GM19023 (cell line): ENCODE measurements around the gene CMIP.

Experiments used
- ATAC-seq: cut with Tn5 transposase; IDR thresholded peaks from one replicate; pipeline ENCODE4 v1.9.1; 2021; ENCODE audit warnings: mild to moderate bottlenecking, moderate library complexity; ENCODE audit not compliant: unreplicated experiment

The CMIP gene

DNA sequence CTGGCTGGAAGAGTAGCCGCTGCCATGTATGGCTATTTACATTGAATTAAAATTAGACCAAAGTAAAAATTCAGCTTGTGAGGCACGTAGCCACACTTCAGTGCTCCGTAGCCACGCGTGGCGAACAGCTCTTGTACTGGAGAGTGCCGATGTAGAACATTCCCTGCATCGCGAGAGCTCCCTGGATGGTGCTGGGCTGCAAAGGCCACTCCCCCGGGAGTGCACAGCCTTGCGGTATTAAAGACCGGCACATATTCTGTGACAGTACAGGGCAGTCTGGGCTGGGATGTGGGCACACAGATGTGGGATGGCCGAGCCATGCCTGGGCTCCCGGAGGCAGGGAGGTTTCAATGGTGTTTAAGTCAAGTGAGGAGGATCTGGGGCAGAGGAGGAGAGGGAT is 102.2 kb downstream of the CMIP start:
- no peak for ATAC-seq

DNA sequence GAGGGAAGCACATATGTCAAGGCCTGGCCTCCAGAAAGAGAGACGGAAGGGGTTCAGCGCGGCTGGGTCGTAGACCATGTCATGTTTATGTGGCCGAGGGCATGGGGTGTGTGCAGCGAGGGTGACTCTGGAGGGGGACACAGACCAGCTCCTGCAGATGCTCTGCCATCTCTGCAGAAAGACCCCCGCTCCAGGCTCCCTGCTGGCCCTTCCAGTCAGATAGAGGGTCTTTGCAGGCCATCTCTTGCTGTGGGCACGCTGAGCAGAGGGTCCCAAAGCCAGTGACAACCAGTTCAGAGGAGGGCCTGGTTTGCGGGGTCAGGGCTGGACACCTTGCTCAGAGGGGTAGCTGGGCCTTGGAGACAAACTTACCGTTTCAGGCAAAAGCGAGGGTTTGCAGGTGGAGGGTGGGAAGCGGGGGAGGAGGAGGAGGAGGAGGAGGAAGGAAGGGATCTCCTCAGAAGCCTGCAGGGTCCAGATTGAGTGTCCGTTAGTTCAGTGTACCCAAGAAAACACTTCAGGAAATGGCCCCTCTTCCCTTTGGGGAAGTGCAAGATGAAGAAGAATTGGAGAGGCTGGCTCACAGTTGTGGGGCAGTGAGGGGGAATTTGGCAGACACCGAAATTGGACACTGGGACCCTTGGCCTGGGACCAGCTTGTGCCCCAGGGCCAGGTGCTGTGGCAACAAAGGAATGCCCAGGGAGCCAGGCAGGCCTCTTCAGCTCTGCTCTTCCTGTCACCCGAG is 102.8 kb downstream of the CMIP start:
- no peak for ATAC-seq

DNA sequence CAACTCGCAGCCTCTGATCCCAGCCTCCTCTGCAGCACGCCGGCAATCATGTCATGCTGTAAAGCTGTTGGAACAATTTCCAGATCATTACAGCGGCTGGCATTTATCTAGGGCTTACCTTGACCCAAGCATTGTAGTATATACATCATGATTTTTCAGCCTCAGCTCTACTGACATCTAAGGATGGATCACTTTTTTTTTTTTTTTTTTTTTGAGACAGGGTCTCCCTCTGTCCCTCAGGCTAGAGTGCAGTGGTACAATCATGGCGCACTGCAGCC is 103.3 kb downstream of the CMIP start:
- ATAC-seq: no peak

DNA sequence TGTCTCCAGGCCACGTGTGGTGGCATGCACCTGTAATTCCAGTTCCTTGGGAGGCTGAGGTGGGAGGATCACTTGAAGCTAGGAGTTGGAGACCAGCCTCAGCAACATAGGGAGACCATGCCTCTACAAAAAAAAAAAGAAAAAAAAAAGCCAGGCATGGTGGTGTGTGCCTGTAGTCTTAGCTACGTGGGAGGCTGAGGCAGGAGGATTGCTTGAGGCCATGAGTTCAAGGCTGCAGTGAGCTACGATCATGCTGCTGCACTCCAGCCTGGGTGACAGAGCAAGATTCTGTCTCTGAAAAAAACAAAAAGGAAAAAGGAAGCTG is 103.9 kb downstream of the CMIP start:
- ATAC-seq: no peak

DNA sequence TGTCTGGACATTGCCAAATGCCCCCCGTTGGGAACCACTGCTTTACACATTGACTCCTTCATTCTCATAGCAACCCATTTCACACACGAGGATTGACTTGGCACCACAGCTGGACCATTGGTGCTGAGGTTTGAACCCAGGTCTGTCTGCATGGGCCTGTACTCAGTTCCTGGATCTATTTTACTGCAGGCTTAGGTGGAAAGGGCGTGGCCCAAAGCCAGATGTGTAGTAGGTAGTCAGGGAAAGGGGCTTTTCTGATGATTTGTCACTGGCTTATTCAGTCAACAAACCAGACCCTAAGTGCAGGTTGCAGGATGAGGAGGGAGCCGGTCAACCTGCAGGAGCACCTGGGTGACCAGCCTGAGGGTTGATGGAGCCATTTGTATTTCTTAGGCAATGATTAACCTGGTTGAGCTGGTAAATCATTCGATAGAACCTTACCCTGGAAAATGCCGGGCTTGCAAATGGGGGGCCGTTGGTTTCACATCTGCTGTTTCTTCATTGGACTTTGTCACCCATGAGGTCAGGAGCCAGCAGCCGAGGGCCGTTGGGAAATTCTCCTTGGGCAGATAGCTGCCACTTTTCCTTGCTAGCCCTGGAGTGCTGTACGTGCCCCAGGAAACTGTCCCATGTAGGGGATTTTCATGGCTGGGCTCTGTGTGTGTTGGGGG is 104.4 kb downstream of the CMIP start:
- ATAC-seq: no peak

DNA sequence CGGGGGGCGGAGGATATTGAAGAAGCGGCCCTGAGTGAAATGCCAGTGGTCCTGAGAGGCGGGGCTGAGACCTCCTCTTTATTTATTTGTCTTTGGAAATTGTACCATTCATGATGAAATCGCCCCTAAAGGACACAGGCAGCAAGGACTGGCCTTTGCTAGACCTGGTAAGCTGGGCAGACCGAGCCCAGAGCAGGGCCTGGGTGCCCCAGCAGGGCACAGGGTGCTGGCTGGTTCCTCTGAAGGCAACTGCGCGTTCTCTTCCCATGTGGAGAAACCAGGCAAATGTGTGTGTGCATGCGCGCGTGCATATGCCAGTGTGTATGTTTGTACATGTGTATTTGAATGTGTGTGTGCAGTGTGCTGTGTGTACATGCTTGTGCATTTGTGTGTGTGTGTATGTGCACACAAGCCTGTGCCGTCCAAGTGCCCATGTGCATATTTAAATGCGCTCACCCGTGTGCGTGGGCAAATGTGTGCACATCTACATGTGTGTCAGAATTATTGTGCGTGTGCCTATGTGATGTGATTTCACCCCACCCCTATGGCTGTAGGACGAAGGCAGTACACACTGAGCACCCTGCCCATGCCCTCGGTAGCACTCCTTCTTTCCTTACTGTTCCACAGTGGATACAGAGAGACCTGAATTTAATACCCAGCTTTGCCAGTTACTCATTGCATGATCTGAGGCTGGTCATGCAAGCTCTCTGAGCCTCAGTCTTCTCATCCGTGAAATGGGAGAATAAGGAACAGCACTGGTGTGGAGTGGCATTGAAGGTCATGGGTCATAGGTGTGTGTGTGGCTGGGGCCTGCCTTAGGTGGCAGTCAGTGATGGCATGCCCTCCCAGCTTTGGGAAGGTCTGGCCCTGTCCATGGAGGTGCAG is 105.2 kb downstream of the CMIP start:
- no peak for ATAC-seq

DNA sequence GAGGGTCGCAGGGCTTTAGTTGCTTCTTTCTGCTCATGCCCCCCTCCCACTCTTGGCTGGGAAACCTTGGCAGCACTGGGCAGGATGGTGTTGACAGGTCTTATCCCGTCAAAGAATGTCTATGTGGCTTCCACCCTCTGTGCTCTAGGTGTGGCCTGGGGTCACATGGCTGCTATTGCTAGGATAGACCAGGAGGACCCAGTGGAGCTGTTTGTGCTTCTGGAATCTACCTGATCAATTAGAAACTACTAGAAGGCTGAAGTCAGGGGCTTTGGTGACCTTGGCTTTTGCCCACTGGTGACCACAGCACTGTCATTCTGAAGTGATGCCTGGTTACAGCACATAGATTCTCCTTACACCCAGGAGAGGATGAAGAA is 105.8 kb downstream of the CMIP start:
- ATAC-seq: no peak

DNA sequence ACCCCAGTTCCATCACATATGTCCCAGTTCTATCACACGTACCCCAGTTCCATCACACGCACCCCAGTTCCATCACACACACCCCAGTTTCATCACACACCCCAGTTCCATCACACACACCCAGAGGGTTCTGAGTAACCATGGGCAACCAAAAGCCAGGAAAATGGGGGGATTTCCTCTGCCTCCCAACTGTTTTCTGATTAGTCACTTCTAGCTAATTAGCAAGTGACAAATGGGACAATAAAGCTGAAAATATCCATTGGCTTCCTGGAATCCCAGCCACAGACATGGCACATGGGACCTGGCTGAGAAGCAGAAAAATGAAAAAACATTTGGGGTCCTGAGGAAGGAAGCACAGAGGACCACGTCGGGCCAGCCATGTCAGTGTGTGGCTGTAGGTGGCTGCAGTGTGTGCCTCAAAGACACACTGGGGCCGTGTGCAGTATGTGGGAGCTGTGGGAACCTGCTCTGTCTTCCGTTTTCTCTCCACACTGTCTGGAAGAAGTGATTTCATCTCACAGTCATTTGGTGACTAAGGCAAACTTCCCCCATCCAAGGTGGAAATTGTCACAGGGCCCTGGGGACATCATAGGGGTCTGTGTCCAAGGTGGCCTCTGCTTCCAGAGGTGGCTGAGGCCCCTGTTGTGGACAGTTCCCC is 106.7 kb downstream of the CMIP start:
- ATAC-seq: no peak

DNA sequence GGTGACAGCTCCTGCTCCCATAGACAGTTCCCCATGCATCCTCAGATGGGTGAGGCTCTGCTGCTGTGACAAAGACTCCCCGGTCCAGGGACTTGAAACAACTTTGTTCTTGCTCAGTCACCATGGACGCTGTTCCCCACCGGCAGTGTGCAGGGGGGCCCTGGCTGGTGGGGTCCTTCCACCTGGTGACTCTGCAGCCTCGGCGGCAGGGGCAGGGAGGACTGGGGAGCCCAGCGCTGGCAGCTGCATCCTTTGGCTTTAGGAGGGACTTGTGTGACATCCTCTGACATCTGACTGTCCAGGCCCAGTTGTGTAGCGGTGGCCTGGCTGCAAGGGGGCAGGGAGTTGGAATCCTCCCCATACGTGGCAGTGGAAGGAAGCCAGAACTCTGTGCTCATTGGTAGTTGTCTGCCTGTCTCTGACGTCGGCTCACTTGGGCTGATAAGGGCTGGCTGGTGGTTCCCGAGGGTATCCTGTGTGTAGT is 107.3 kb downstream of the CMIP start:
- ATAC-seq: no peak

DNA sequence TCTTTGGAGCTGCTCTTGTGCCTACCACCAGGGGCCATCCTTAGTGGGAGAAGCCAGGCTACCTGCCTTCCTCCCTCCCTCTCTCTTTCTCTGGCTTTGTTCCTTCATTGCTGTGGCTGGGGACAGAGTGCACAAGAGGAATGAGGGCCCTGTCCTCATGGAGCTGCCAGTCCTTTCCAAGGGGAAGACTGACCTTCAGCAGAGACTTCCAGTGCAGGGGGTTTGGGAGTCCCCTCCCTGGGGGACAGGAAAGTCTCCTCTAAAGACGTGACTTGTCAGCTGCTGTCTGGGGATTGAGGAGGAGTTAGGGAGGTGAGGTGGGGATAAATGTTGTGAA is 108.1 kb downstream of the CMIP start:
- no peak for ATAC-seq

DNA sequence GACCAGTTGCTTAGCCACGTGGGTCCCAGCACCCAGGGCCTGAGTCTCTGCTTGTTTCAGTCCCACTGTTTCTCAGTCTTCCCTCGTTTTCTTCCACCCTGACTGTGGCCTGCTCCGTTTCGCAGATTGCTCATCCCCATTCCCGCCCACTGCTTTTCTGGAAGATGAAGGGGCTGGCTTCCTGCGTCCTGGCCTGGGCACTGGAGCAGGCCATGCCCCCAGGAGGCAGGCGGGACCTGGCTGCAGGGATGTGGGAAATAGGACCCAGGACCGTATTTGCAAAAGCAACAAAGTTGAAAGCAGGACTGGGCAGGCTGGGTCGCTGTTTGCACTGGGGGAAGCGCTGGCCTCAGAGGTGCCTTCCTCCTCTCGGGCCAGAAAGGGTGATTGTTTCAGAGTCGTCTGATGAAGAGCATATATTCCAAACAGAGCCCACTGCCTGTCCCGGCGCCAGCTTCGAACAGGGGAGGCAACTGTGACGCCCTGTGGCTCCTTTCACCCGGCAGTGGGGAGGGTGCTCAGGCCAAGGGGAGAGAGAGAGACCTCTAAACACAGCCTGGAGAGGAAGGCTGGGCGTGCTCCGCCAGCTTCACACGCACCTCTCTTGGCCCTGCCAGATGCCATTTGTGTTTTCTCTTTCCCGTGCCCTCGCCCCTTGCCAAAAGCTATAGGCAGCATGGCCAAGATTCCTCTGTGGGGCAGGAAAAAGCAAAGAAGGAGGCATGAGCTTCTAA is 108.6 kb downstream of the CMIP start:
- ATAC-seq: no peak

DNA sequence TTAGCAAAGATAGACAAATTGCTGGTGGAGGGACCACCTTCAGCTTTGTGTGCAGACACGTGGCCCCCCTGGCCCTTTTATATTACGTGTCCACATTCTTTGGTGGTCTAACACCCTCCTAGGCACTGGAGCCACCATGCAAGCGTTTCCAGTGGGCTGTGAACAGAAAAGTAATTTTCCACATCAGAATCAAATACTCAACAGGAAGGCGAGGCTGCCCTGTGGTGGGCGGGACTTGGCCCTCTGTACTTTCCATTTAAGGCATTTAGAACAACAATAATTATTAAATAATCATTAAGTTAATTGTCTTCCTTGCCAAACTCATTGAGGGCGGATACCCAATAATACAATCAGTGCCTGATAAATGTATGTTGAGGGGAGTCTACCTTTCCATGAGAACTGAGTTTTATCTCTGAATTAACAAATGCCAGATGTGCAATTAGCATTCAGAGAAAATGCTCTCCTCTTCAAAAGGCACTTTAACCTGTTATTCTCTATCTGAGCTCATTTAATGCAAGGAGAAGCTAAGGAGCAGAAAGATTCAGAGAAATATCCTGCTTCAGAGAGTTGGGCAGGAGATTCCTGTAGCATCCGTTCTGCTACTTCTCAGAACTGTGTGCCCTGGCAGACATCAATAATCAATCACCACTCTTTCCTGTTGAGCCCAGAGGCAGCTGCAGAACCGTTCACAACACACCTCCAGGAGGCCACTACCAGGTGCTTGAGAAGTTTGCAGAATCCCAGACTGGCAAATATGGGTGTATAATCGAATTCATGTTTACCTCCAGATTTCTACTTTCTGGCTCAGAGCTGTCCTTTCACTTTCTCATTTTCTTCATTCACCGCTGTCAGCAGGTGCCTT is 109.4 kb downstream of the CMIP start:
- ATAC-seq: no peak

DNA sequence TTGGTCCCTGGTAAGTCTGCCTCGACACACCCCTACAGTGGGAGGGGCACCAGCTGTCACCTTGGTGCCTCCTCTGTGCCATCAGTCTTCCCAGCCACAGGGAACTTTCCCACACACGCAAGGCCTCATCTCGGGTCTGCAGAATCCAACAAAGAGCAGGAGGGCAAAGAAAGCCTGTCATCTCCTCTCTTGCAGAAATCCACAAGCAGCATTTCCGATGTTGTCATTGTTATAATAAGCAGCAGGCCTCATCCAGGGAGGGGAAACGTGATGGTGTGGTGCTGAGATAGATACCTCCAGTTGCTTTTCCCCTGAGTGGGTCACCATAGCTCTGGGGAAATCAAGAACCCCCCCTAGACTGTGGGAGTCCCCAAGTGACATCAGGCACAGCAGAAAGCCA is 110.4 kb downstream of the CMIP start:
- no peak for ATAC-seq

DNA sequence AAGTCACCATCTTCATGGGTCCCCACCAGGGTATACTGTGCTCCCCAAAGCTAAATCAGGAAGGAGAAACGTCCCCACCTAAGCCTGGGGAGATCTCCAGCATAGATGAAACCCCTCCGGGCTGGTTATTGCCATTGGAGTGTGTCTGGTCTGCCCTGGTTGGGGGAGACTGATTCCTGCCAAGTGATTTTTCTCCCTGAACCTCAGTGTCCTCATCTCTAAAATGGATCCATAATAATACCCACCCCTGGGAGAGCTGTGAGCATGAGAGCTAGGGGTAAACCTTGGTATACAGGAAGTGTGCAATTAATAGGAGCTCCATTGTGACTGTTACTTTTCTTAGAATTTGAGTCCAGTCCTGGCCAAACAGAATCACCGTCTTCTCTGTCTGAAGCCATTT is 111.1 kb downstream of the CMIP start:
- no peak for ATAC-seq

DNA sequence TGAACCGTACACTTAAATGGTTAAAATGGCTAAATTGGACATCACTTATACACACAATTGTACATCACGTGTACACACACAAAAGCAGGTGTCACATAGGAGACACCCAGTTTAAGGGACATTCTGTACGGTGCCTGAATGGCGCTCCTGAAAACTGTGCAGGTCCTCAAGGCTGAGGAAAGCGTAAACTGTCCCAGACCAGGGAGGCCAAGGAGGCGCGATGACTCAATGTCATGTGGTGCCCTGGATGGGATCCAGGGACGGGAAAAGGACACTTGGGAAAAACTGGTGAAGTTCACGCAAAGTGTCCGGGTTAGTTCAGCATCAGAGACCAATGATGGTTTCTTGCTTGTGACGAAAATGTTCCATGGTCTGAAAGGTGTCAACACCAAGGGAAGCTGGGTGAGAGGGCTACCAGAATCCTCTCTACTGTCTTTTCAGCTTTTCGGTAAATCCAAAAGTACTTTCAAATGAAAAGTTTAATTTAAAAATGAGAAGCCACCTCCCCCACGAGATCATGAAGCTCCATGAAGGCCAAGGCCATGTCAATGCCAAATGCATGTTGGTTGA is 112.2 kb downstream of the CMIP start:
- no peak for ATAC-seq

DNA sequence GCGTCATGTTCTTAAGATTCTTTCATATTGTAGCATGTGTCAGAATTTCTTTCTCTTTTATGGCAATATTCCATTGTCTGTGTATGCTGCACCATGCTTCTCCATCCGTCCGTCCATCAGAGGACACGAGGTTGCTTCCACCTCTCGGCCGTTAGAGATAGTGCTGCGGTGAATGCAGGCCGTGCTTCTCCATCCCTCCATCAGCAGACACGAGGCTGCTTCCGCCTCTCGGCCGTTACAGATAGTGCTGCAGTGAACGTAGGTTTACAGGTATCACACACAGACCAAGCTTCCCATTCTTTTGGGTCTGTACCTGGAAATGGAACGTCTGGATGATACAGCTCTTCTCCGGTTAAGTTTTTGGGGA is 113.5 kb downstream of the CMIP start:
- ATAC-seq: no peak

DNA sequence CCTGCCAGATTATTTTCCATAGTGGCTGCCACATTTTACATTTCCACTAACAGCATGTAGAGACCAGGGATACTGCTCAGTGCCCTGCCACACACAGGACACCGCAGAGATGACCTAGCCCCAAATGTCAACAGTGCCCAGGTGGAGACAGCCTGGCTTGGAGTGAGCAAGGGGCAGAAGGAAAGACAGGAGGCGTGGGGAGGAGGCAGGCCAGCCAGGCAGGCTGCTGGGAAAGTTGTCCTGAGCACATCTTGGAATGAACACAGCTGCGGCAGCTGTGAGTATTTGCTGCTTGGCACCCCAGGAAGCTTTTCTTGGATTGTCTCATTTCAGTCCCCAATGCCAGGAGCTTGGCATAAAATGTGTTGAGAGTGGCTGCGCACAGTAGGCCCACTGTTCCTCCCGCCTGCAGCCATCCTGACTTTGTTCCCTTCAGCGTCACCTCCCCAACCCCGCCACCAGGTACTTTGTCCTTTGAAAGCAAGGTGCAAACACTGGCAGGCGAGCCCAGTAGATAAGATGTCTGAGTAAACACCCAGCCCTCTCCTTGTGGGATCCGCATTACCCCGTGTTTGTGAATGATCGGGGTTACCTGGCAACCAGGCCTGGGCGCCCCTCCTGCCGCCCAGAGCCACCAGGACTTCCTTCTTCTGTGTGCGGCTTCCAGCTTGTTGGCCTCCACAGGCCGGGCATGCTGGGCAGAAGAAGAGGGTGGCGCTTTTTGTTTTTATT is 114.0 kb downstream of the CMIP start:
- no peak for ATAC-seq

DNA sequence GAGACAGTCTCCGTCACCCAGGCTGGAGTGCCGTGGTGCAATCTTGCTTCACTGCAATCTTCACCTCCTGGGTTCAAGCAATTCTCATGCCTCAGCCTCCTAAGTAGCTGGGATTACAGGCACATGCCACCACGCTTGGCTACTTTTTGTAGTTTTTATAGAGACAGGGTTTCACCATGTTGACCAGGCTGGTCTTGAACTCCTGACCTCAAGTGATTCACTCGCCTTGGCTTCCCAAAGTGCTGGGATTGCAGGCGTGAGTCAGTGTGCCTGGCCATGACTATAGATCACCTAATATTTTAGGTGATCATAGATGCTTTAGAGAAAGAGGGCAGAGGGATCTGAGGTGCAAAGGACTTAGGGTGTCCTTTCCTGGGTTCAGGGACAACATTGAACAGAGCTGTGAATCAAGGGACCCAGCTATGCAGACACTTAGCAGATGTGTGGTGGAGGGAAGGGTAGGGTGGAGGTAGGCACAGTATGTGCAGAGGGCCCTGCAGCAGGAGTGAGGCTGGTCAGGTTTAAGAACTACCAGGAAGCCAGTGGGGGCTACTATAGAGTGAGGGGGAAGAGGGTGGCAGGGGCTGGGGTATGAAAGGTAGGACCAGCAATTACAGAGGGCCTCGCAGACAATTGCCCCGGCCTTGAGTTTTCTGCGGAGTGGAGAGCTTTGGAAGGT is 116.5 kb downstream of the CMIP start:
- ATAC-seq: no peak
